ENCODE data around the gene CHCHD3.
"Not testable (repeated sequence)": the region's sequence is repeated elsewhere in the genome, so short reads cannot be mapped to it uniquely, and the experiment has no call there.

CHCHD3 gene

DNA sequence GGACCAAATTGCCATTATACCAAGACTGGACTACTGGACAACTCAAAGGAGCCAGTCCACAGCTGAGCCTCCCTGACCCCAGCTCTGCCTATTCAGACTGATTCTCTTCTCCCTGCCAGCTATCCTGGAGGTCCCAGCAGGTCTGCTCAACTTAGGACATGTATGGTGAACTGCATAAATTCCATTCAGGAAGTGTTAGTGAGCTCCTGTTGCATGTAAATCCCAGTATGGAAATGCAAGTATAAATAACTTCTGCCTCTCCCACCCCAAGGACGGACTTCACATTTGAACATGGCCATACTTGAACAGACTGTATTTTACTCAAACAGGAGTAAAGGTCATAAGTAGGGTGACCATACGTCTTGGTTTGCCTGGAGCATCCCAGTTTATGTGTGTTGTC, 128.4 kb downstream of the CHCHD3 start:
- DNase-seq (ENCODE audit: low read depth in 2 of 2), result no peak

DNA sequence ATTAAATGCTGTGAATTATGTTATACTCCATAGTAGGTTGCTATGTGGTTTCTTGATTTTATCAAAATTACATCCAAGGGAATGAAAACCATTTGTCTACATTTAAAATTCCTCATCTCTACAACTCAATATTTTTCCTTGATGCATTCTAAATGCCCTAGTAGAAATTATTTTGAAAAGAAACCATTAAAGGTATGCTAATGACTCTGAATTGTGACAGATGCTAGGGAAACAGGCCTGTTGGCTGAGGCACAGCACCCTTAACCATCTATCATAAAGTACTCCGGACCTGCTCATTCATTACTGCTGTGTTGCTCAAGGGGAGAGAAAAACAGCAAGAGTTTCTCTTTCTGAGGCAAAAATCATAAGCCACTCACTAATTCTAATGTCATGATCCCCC, 131.2 kb downstream of the CHCHD3 start:
- no peak for DNase-seq (ENCODE audit: low read depth in 2 of 2)

DNA sequence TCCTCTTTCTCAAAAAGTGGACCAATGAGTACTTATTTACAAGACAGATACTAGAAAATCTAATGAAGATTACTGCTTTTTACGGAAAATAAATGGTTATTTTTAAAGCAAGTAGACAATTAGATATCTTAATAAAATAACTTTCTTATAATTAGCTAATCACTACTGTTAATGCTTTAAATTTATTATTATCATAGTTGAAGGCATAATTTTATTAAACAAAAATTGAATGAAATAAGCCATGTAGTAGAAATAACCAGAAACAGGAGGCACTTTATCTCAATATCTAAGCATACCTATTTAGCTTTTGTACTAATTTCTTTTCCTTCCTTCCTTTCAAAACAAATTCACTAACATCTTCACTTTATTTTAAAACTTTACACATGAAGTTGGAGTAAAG, 134.9 kb downstream of the CHCHD3 start:
- no peak for DNase-seq (ENCODE audit: low read depth in 2 of 2)

DNA sequence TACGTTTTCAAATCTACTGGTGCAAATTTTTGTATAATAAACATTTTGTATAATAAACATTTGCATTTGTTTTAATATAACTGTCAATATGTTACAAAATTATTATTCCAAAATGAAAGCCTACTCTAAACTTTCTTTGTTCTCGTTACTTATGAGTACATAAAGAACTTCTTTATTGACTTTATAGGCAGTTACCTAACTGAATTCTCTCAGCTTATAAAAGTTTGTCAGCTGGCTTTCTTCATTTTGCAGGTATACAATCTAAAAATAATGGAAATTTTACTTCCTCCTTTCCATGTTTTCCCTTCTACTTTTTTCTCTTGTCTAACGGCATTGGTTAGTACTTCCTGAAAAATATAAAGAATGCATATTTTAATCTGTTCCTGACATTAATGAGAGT, 137.1 kb downstream of the CHCHD3 start:
- DNase-seq (ENCODE audit: low read depth in 2 of 2), result no peak

DNA sequence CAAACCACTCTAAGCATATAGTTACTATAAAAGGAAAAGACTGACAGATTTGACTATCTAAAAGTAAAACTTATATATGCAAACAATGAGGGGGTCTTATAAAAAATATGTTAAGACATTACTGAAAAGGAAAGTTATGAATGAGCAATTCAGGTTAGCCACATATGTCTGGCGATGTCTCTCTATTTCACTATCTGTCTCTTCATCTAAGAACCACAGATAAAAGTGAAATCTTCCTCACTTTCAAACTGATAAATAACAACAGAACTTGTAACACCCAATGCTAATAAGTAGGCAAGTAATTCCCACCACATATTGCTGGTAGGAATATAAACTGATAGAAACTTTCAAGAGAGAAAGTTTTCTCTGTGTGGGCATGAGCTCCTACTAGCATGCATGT, 138.2 kb downstream of the CHCHD3 start:
- DNase-seq (ENCODE audit: low read depth in 2 of 2), result no peak

DNA sequence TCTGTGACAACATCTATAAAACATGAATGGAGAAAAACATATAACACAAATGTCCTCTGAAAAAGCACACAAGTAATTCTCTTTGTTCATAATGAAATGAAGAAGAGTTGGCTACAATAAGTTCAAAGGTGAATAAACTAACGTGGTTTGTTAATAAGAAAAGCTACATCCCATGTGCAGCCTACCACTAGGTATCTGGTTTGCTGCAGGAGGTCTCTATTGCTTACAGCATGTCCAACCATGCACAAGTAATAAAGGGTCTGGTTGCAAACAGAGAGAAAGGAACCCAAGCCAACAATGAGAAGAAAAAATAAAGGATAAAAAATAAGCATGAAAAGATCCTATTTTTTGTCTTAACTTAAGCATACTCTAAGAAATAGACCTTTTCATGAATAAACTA, 139.2 kb downstream of the CHCHD3 start:
- no peak for DNase-seq (ENCODE audit: low read depth in 2 of 2)

DNA sequence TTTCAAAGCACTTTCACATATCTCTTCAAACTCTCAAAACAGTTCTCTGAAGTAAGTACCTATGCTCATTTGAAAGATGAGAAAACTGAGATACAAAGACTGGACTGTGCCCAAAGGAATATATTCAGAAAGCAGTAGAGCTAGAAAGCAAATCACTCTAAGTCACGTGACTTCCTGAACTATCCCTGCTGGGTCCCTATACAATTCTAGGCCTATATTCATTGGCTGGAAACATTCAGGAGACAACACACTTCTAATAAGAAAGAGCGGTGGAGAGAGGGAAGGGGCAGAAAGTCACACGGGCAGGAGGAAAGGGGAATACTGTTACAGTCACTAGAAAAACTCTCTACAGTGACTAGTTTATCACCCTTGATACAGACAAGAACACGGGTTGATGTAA, 140.0 kb downstream of the CHCHD3 start:
- no peak for DNase-seq (ENCODE audit: low read depth in 2 of 2)

DNA sequence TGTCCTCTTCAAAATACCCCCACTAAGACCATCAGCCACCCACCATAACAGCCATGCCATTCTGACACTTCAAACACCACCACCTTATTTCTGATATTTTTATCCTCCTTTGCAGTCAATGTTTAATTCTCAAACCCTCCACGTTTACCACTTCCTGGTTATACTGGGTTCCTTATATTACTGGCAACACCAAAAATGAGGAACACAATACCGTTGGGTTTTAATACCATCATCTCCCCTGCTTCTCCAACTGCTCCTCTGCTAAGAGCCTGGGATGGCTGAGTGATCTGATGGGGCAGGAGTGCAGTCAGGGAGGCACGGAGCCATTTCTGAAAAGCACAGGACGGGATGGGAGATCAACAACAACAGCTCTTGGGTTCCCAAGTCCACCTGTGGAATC, 140.5 kb downstream of the CHCHD3 start:
- no peak for DNase-seq (ENCODE audit: low read depth in 2 of 2)

DNA sequence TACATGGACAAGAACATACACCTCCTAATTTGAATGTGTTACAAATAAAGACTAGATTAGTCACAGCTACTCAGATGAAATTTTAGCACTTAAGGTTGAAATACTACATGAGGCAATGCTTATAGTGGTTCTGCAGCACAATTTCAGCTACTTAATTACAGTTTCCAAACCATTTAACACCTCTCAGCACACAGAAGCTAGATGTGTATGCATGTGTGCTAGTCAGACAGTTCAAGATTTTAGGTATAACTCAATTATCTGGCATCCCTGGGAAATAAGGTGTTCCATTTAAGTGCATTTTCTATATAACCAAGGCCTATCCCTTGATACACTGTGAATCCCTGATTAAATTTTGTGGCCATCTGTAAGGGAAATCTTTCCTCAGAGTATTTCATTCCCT, 141.8 kb downstream of the CHCHD3 start:
- no peak for DNase-seq (ENCODE audit: low read depth in 2 of 2)

DNA sequence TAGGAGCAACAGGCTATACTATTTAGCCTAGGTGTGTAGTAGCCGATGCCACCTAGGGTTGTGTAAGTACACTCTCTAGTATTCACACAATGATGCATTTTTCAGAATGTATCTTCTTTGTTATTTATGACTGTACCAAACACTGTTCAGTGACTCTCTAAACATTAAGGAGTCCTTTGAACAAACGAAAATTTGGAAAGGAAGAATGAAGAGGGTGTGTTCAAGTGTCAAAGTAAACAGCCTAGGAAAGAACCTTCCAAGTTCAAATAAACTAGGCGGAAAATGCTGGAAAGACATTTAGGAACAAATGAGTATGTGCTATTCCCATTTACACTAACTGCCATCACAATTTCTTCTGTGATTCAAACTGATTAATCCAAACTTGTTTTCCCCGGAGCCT, 142.4 kb downstream of the CHCHD3 start:
- no peak for DNase-seq (ENCODE audit: low read depth in 2 of 2)

DNA sequence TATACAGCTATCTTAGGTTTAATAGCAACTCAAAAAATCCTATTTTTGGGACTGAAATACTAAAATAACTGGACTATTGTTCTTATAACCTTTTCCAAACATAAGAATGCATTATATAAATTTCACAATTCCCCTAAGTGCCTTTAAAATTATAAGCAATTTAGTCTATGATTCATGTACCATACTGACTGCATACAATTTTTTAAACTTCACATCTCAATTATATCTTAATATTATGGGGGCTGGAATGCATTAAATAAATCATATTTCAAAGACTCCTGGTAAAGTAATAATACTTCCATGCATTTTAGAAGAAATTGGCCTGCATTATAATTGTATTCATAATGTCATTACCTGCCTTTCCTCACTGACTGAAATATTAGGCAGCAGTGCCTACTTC, 144.6 kb downstream of the CHCHD3 start:
- DNase-seq (ENCODE audit: low read depth in 2 of 2), result no peak

DNA sequence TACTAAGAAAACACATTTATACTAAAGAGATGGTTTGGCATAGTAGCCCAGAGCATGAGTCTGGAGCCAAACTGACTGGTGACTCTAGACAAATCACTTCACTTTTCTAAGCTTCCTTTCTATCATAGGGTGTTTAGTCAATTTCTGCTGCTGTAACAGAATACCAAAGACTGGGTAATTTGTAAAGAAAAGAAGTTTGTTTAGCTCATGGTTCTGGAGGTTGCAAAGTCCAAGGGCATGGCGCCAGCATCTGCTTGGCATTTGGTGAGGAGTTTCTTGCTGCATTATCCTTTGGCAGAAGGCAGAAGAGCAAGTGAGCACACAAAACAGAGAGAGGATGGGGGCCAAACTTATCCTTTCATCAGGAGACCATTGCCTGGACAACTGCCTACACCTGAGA, 146.3 kb downstream of the CHCHD3 start:
- DNase-seq (ENCODE audit: low read depth in 2 of 2), result no peak

DNA sequence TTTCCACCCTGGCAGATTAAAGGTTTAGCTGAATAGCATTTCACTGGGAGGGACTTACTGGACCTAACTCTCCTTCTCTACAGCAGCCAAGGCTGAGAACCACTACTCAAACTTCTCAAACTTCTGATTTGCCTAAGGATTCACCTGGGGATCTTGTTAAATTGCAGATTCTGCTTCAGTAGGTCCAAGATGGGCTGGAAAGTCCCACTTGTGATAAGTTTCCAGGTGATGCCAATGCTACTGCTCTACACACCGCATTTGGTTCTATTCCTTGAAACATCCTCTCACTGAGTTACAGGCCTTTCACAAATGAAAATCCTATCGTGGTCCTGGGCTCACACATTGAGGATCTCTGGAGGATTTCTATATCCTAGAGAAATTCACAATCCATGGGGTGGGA, 147.9 kb downstream of the CHCHD3 start:
- DNase-seq (ENCODE audit: low read depth in 2 of 2), result no peak

DNA sequence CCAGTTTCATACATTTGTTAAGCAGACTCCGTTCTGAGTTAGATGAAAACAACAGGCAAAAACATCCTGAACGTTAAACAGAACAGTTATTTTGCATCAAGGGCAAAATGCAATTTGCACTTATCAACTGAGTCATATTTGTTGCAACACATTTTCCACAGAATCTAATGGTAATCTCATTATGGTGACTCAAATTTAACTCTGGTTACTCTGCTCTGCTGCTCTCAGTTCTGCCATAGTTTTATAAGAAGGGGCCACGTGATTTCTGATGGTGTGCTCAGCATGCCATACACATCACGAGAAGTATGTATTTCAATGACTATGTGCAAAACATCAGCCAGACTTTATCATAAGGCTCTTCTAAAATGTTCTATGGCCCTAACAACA, 148.8 kb downstream of the CHCHD3 start:
- DNase-seq (ENCODE audit: low read depth in 2 of 2), result no peak

DNA sequence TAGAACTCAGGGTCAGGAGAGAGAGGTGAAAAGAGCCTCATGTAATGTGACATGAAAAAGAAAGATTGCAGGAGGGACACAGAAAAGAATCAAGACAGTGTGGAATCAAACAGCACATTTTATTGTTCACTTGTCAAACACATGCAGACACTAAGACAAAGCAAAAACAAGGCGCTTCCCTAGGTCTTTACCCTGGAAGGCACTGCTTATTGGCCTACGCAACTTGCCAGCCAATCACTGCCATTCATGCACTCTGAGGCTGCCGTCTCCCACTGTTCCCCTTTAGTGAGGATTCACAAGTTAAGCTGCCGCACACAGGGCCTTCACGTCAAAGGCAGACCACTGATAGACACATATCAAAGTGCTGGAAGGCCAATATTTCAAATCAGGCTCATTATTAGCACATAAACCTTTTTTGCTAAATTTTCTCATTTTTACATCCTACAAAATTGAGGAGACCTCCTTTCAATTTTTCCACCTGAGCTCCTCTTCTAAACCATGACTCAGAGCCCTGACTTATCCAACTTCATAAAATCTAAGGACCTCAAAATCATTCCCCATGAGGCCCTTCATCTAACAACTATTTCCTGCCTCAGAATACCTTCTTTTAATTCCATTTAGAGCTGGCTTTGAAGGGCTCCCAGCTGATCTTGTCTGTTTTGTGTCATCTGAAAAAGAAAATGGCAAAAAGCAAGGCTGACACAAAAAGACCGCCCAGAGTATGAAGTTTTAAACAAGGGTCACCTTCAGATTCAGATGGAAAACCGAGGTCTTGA, 149.4 kb downstream of the CHCHD3 start:
- no peak for DNase-seq (ENCODE audit: low read depth in 2 of 2)

DNA sequence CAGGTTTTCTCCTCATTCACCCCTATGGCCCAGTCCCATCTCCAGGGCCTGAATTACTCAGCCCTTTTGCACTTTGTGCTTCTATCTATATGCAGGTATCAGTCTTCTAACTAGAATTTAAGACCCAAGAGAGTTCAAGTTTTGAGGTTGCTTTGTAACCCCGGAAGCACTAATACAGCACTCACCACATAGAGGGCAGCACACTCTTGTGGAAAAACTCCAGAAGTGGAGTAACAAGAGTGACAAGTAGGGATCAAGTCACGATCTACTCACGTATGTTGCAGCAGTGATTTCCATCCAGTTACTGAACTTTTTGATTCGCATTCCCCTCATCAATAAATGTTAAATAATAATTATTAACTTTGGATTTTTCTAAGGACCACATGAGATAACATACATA, 151.0 kb downstream of the CHCHD3 start:
- no peak for DNase-seq (ENCODE audit: low read depth in 2 of 2)

DNA sequence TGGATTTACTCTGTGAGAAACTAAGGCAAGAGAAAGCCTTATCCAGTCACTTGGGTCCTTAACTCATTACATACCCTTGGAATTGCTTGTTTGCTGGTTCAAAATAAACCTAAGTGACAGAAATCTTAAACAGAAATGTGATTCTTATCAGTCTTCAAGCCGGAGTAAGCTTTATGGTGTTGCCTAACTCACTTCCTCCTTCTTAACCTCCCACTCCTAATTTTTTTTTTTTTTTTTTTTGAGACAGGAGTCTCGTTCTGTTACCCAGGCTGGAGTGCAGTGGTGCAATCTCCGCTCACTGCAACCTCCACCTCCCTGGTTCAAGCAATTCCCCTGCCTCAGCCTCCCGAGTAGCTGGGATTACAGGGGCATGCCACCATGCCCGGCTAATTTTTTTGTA, 151.9 kb downstream of the CHCHD3 start:
- DNase-seq (ENCODE audit: low read depth in 2 of 2), result not testable (repeated sequence)

DNA sequence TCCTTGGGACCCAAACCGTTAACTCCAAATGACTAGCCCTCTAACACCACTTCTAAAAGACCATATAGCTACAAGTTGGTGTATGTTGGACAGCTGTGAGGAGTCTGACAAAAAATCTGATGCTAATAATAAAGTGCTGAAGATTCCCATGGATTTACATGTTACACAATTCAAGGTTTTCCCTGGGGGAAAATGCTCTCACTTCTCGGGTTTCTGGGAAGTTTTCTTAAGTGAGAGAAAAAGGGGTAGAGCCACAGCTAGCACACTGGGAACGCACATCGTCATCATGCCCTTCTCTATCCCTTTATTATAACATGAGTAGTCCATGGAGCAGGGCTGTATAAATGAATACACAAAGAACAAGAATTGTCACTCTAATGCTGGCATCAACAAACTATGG, 162.1 kb downstream of the CHCHD3 start:
- DNase-seq (ENCODE audit: low read depth in 2 of 2), result no peak

DNA sequence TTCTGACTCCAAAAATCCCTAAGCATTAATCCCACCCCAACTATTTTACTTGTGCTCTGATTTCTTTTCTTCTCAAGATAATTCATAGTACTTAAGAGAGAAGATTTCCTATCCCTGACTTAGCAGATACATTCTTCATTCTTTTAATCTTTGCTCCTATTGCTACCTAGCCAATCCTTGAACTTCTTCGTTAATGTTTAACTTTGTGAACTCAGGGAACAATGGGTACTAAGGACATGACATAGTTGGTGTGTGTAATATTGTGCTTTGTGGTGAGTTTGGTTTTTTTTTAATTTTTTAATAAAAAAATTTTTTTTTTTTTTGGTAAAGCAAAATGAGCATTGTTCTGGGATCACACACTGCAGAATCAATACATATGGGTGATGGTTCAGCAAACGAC, 166.2 kb downstream of the CHCHD3 start:
- DNase-seq (ENCODE audit: low read depth in 2 of 2), result no peak

DNA sequence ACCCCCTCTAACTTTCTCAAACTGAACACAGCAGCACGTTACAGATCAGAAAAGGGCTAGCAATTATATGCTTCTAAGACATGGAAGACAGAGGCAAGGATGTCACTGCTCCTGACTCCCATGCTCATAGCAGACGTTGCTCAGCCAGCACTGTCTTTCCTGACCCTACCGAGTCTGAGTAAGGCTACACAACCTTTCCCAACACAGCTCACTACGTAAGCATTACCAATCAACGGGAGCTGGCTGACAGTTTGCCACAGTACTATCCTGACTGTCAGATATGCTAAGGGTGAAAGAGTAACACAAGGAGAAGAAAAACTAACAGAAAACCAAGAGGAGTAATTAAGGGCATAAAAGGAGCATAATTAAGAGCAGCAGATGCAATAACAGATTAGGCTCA, 171.2 kb downstream of the CHCHD3 start:
- no peak for DNase-seq (ENCODE audit: low read depth in 2 of 2)

DNA sequence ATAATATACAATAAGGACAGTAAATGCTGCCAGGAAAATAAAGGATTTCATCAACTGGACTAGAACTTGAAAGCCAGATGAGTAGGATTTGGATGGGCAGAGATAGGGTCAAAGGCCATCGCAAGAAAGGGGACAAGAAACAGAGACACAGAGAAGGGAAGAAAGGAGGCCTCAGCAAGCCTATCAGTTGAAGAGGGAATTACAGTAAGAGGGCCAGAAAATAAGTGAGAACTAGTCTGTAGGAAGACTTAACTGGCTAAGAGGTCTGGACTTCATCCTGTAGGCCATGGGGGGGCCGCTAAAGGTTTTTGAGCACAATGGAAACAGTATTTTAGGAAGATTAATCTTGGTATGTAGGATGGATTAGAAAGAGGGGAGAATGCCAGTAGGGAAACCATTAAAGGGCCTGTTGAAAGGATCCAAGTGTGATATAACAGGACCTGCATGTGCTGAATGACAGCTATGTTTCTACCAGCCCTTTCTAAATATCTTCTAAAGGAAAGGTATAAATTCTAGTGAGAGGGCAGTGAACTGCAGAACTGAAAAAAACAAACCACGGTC, 174.4 kb downstream of the CHCHD3 start:
- no peak for DNase-seq (ENCODE audit: low read depth in 2 of 2)

DNA sequence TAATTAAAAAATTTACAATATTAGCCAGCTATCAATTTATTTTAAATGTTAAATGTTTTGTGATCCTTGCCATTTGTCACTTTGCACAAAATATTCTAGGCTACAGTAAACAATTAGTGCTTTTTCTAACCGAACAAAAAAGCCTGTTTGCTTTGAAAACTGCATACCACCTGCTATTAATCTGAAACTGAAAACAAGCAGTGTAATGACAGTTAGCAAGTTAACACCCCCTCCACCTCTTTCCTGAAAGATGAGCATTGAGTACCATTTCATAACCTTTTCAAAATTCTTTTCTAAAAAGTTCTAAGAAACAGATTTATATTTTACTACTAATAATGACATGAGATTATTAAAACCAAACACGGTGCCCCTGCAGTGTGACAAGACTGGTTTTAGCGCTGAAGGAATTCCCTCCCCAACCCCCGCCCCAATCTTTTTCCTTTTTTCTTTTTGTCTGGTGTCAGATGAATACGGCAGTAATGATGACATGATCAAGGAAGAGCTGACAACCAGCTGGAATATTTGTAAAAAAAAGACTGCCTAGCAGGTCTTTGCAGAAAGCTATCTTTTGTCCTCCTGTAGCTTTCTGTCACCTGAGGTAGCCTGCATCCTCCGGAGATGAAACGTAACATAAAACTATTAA, 175.6 kb downstream of the CHCHD3 start:
- DNase-seq (ENCODE audit: low read depth in 2 of 2), result no peak

DNA sequence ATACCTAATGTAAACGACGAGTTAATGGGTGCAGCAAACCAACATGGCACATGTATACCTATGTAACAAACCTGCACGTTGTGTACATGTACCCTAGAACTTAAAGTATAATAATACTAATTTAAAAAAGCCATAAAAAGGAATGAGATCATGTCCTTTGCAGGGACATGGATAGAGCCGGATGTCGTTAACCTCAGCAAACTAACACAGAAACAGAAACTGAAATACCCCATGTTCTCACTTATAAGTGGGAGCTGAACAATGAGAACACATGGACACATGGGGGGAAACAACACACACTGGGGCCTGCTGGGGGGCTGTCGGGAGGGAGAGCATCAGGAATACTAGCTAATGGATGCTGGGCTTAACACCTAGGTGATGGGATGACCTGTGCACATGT, 176.8 kb downstream of the CHCHD3 start:
- not testable (repeated sequence) for DNase-seq (ENCODE audit: low read depth in 2 of 2)

DNA sequence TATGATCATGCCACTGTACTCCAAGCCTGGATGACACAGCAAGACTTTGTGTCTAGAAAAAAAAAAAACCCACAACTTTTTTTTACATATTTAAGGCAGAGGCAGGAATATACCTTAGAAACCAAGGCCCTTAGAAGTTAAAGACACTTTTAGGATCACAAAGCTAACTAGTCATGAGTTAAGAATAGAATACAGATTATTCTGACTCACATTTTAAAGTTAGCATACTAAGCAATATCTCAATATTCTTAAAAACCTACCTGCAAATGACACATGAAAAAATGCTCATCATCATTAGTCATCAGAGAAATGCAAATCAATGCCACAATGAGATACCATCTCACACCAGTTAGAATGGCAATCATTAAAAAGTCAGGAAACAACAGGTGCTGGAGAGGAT, 177.7 kb downstream of the CHCHD3 start:
- no peak for DNase-seq (ENCODE audit: low read depth in 2 of 2)
